Stimulated activated CD4-positive, alpha-beta T cell treated with anti-CD3 and anti-CD28 coated beads, TNF-alpha, amount 100 ng/mL, for 1 hour (primary cell): ENCODE data around the gene ABHD16B.

Experiments
- DNase-seq, 3 donors: peaks; one replicate each; pipeline ENCODE4 v3.0.0-alpha.2; 2020; ENCODE audit warnings: low read depth in 3 of 3, low spot score in 1 of 3

Gene ABHD16B

DNA sequence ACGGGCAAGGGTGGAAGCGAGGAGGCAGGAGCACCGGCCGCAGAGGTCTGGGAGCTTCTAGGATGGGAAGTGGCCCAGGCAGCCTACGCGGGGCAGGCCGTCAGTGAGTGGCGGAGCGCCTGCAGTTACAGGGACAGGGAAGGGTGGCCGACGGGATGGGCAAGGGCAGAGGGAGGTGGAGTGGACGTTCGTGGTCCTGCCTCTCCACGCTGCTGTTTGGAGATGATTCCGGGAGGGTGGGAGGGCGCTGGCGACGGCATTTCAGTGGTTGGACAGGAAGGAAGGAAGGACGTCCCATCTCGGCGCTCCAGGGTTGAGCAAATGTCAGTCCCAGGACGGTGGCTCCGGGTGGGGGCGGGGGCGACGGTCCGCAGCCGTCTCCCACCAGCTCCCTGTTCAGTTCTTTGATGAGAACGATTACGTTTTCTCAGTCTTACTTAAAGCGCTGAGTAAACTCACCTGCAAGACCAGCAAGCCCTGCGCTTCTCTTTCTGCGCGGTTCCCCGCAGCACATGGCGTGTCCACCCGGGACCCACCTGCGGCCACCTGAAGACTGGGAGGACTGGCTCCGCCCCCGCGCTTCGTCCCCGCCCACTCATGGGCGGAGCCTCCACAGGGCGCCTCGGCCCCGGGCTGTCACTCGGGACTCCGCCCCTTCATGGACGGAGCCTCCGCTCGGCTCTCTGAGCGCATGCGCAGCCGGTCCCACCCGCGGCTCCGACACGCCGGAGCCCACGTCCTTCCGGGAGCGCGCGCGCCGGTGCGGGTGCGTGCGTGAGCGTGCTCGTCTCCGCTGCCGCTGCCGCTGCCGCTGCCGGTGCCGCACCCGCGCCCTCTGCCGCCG lies 33.3 kb downstream of the ABHD16B start, which contains the start of gene DNAJC5:
DNAJC5 (plus strand) TSS at position 769 of the 844 bp plus-strand sequence. CDS start 33,220 bp downstream, outside the sequence.
- DNase-seq: peak; percentile 93 to 96 (median 95)

DNA sequence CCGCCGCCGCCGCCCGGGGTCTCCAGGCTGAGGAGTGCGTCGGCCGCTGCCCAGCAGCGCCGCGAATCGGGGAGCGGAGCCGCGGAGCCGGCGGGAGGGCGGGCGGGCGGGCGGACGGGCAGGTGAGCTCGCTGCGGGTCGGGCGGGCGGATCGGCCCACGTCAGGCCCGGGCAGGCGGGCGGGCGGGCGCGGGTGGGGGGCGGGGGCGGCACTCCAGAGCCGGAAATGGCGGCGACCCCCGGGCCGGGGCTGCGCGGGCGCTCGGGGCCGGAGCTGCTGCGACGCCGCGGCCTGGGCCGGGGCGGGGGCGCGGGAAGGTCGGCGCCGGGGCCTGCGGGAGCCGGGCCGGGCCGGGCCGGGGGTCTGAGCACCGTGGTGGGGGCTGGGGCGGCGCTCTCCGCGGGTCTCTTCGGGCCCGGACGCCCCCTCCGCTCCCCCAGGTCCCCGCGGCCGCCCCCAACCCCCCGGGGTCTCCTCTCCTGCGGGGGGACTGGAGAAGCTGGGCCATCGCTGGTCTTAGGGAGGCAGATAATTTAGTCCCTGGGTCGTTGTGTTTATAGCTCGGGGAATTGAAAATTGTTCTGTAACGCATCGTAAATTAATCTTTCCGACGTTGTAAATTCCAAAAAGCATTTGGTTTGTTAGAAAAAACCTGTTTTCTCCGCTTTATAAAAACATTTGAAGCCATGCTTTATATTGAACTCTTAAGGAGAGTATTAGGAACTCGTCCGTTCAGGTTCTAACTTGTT lies 34.1 kb downstream of the ABHD16B start:
- no peak for DNase-seq

DNA sequence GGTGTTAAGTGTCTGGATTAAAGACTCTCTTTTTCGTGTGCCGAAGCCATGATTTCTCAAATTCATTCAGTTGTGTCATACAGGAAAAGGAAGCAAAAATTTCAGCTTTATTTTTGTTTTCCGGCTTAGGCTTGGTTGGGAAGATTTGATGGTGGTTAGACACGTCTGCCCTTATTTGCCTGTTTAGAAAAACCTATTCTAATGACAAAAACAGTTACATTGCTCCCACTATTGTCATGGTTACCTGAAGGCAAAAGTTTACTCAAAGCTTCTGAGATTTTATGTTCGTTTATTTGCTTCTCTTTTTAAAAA lies 34.6 kb downstream of the ABHD16B start:
- no peak for DNase-seq

DNA sequence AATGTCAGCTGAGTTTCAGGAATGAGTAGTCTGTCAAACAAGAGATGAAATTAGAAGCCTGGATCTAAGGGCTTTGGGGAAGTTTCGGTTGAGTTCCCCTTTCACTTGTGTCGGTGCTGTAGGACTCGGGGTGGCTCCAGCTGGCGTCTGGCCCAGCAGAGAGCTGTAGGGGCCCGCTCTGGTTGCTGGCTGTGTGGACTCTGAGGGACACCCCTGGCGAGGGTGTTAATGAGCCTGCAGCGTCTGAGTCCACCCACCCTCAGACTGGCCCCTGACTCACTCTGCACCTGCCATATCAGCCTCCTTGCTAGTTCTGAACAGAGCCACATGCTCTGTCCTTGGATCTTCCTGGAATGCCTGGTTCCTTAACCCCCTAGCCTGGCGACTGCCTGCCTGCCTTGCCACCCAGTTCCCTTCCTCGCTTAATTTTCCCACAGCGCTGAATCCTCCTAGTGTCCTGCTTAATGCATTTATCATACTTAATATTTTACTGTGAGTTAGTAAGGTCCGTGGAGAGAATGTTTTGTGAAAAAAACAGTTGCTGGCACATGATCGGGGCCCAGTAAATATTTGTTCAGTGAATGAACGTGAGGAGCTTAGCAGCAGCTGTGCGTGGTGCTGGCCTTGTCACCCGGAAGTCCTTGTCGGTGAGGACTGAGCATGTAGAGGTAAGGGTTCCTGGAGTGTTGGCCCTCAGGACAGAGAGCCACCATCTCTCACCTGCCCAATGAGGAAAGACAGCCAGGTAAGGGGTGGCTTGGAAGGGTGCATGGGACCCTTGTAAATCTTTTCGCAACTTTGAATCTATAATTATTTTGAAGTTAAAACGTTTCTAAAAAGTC lies 35.2 kb downstream of the ABHD16B start:
- DNase-seq: no peak

DNA sequence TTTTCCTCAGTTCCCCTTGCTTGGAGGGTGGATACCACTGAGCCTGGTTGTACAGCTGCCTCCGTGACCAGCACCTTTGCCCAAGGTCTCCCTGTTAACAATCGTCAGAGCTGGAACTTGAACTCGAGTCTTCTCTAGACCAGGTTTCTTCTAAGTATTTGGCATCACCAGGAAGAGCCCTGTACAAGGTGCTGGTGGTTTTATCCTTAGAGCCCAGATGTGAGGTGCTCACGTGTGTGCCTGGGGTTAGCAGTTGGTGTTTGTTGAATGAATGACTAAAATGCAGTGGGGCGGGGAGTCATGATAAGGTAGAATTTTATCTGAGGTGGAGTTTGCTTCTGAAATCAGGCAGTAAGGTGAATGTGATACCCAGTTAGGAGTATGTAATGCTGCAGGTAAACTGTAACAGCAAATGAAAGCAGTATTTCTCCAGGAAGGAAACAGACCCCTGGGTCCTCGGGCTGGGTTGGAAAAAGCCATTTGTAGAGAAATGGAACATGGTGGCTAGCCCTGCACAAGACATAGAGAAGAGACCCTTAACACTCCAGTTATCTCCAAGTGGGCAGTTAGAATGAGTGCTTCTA lies 36.8 kb downstream of the ABHD16B start:
- no peak for DNase-seq

DNA sequence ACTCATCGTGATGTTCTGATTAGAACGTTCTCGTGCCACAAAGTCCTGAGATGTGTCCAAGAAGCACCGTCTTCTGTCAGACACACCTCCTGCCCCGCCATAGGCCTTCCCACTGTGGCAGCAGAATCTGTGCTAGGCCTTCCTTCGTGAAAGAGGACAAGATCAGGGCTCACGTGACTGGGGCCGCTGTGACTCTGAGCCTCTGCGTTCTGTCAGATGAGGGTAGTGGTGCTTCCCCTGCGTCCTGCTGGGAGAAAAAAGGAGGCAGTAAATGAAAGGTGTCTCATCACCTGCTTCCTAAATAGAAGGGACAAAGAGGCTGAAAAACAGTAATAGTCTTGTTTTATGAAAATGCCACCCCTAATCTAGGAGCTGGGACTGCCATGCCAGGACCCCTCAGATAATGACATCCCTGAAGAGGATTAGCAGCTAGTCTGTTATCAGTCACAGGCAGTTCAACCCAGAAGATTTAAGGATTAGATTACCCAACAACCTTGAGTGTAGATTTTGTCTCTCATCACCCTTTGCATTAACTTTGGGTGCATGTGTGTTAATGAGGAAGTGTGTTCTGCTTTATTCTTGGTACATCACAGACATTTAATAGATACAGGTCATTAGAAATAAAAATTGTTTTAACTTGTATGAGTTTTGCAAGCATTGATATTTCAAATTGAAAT lies 37.7 kb downstream of the ABHD16B start:
- DNase-seq: no peak

DNA sequence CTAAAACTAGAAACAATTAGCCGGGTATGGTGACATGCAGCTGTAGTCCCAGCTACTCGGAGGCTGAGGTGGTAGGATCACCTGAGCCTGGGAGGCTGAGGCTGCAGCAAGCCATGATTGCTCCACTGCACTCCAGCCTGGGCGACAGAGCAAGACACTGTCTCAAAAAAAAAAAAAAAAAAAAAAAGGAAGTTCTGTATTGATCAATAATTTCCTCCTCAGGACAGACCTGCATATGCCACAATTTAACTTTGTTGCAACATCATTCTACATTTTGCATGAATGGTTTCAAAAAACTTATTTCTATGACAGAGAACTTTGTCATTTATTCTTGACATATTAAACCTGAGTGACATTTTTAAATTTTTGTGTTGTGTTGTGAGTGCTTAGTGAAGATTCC lies 39.1 kb downstream of the ABHD16B start:
- no peak for DNase-seq

DNA sequence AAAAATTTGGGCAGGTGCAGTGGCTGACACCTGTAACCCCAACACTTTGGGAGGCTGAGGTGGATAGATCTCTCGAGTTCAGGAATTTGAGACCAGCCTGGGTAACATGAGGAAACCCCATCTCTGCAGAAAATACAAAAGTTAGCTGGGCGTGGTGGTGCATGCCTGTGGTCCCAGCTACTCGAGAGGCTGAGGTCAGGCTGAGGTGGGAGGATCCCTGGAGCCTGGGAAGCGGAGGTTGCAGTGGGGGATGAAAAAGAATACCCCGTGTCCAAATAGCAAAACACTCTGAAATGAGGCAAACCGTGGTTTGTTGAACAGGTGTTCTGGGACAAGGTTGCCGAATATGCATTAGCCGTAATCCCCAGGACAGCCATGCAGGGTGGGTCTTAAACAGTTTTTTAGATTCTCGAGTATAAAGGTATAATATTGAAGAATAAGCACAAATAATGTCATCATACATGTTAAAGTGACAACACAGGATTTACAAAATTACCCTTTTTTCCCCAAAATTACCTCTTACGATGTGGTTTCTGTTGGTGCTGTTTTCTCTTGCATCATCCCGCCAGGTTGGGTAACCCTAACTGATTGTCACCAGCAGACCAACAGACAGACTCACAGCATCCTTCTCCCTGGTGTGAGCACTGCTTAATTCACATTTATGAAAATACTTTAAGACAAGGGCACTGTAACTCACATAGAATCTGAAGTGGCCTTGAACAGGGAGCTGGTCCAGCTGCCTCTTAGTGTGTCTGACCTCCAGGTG lies 42.7 kb downstream of the ABHD16B start:
- DNase-seq: no peak

DNA sequence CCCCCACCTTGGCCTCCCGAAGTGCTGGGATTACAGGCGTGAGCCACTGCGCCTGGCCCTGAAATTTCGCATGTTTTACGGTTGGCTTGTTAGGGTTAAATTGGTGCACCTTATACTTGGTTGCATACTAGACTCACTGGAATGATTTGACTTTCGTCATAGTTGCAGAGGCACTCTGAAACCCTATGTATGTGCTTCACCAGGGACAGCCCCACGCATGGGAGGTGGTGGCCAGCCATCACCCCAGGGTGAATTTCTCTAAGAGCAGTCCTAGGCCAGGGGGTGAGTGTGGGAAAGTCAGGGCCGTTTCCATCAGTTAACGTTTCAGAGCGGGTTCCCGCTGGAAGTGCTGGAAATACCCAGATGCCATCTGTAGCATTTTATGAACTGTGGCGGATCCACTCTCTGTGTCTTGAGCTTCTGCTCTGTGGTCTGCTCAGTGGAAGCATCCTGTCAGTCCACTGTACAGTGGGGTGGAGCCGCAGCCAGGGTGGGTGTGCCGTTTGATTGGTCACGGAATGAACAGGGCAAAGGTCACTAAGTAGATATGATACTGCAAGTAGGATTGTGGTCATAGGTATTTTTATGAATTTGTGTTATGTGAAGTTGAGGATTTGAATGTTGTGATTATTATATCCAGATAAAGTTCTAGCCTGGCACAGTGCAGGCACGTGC lies 46.8 kb downstream of the ABHD16B start:
- no peak for DNase-seq

DNA sequence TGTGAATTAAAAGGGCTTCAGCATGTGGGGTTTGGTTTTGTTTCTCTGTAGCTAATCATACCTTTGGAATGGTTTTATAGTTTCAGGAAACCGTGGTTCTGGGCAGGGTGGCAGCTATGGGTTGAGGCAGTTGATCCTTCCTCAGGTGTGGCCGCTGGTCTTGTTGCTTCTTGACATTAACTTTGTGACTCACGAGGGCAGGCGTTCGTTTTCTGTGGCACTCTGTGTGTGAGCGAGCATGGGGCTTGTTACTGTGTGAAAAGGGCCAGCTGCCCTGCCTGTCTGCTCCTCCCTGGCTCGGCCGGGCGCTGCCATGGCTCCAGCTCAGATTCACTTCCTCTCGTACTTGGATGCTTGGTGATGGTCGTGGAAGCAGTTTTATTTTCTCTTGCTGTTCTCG lies 49.9 kb downstream of the ABHD16B start:
- no peak for DNase-seq
